HL-60 (cell line): ENCODE data around the gene SORCS2.

Experiments
- DNase-seq, 2 experiments: peaks; one replicate each; pipeline ENCODE4 v3.0.0-alpha.2; 2010 to 2020; ENCODE audit warnings: low read depth in 1 of 2, low spot score in 1 of 2
- H3K27ac ChIP-seq: fragments of 250-450 bp; sonication (Bioruptor Pico); replicated peaks from 2 replicates; pipeline ENCODE4 v1.5.1; 2020; ENCODE audit warnings: mild to moderate bottlenecking, moderate library complexity
- H3K27me3 ChIP-seq: fragments of 250-450 bp; sonication (Bioruptor Pico); 2 replicates; pipeline ENCODE4 v1.5.1; 2021; ENCODE audit warnings: mild to moderate bottlenecking, moderate library complexity; ENCODE audit not compliant: insufficient read depth, poor library complexity, severe bottlenecking
- H3K4me3 ChIP-seq: replicated peaks from 2 replicates; pipeline ENCODE4 v1.5.1; 2011; ENCODE audit warnings: mild to moderate bottlenecking, control low read depth, low read length; ENCODE audit not compliant: insufficient read depth
- CTCF ChIP-seq: IDR thresholded peaks from one replicate; pipeline ENCODE4 v1.5.1; 2011; ENCODE audit warnings: low read length, control low read depth, inconsistent platforms; ENCODE audit not compliant: insufficient read depth
- GABPA ChIP-seq: IDR thresholded peaks from 2 replicates; pipeline ENCODE4 v1.6.1; 2012; ENCODE audit warnings: low read depth
- POLR2AphosphoS5 ChIP-seq: IDR thresholded peaks from 2 replicates; pipeline ENCODE4 v1.6.1; 2012; ENCODE audit warnings: low read depth
- REST ChIP-seq: IDR thresholded peaks from 2 replicates; pipeline ENCODE4 v1.6.1; 2012; ENCODE audit warnings: low read depth; ENCODE audit not compliant: insufficient replicate concordance
- SPI1 ChIP-seq: IDR thresholded peaks from 2 replicates; pipeline ENCODE4 v1.6.1; 2012; ENCODE audit warnings: low read depth, mild to moderate bottlenecking, borderline replicate concordance

The SORCS2 gene

GRCh38 chr4:7581477-7581876, 389.1 kb downstream of the SORCS2 start:
- Histone ChIP-seq H3K27me3 (no peaks in the 10 kb centered on the region), H3K27ac (no peak overlapping the region), H3K4me3 (no peak overlapping the region)
- TF ChIP-seq REST: peak; percentile 95
- TF ChIP-seq CTCF: no peak
- no peak for TF ChIP-seq GABPA
- no peak for TF ChIP-seq POLR2AphosphoS5
- no peak for DNase-seq

GRCh38 chr4:7582313-7583097, 390.2 kb downstream of the SORCS2 start:
- no peak for TF ChIP-seq CTCF
- TF ChIP-seq REST: no peak
- no peak for TF ChIP-seq GABPA
- TF ChIP-seq POLR2AphosphoS5: no peak
- TF ChIP-seq SPI1: no peak

GRCh38 chr4:7584098-7584497, 391.8 kb downstream of the SORCS2 start:
- H3K4me3 ChIP-seq: no peak overlapping the region
- no peaks in the 10 kb centered on the region for H3K27me3 ChIP-seq
- H3K27ac ChIP-seq: no peak overlapping the region
- no peak for TF ChIP-seq GABPA
- TF ChIP-seq SPI1: no peak
- no peak for TF ChIP-seq POLR2AphosphoS5
- no peak for TF ChIP-seq CTCF
- no peak for DNase-seq

More at GRCh38 chr4:7582313-7583097, 390.2 kb downstream of the SORCS2 start:
- H3K27me3 ChIP-seq: no peaks in the 10 kb centered on the region
- no peak for DNase-seq
- H3K27ac ChIP-seq: no peak overlapping the region
- no peak overlapping the region for H3K4me3 ChIP-seq
